H9 (cell line): ENCODE results near the gene CTNNAL1. TPM values are rescaled to one million over a fixed set of nuclear protein-coding genes. Genes with fewer than 3 reads are reported as not detected.

Source experiments
- DNase-seq: peaks from one replicate; pipeline ENCODE4 v3.0.0-alpha.2; 2017
- H2AFZ ChIP-seq: one replicate; pipeline ENCODE4 v1.6.1; 2013; ENCODE audit warnings: mild to moderate bottlenecking, low read length, control low read depth, moderate library complexity
- H2AK5ac ChIP-seq: 2 replicates; pipeline ENCODE4 v1.6.1; 2013; ENCODE audit warnings: low read length, control low read depth, mixed read lengths; ENCODE audit not compliant: insufficient read length
- H2BK120ac ChIP-seq: one replicate; pipeline ENCODE4 v1.6.1; 2013; ENCODE audit warnings: low read depth, mild to moderate bottlenecking, low read length, control low read depth, inconsistent platforms; ENCODE audit not compliant: poor library complexity, severe bottlenecking
- H2BK12ac ChIP-seq: 2 replicates; pipeline ENCODE4 v1.6.1; 2013; ENCODE audit warnings: low read length, control low read depth, mixed read lengths, low read depth; ENCODE audit not compliant: insufficient read length
- H2BK15ac ChIP-seq: 2 replicates; pipeline ENCODE4 v1.6.1; 2013; ENCODE audit warnings: low read depth, low read length, control low read depth
- H2BK20ac ChIP-seq: one replicate; pipeline ENCODE4 v1.6.1; 2013; ENCODE audit warnings: low read depth, mild to moderate bottlenecking, low read length, control low read depth, inconsistent platforms; ENCODE audit not compliant: poor library complexity, severe bottlenecking
- H2BK5ac ChIP-seq: 2 replicates; pipeline ENCODE4 v1.6.1; 2013; ENCODE audit warnings: low read length, control low read depth, mixed read lengths; ENCODE audit not compliant: insufficient read length
- H3K14ac ChIP-seq: 2 replicates; pipeline ENCODE4 v1.6.1; 2013; ENCODE audit warnings: low read length, control low read depth; ENCODE audit not compliant: insufficient read depth
- H3K18ac ChIP-seq: 2 replicates; pipeline ENCODE4 v1.6.1; 2013; ENCODE audit warnings: low read depth, mild to moderate bottlenecking, mixed read lengths, low read length, control low read depth; ENCODE audit not compliant: insufficient read length
- H3K23ac ChIP-seq: 2 replicates; pipeline ENCODE4 v1.6.1; 2013; ENCODE audit warnings: low read length, control low read depth, mixed read lengths, low read depth; ENCODE audit not compliant: insufficient read length
- H3K23me2 ChIP-seq: 2 replicates; pipeline ENCODE4 v1.6.1; 2013; ENCODE audit warnings: low read depth, mild to moderate bottlenecking, mixed read lengths, low read length, control low read depth; ENCODE audit not compliant: insufficient read length, poor library complexity, severe bottlenecking
- H3K27ac ChIP-seq: 2 replicates; pipeline ENCODE4 v1.5.1; 2013; ENCODE audit warnings: low read length, control low read depth, mixed read lengths, low read depth; ENCODE audit not compliant: insufficient read length
- H3K27me3 ChIP-seq: 2 replicates; pipeline ENCODE4 v1.6.1; 2013; ENCODE audit warnings: low read length, control low read depth, inconsistent platforms; ENCODE audit not compliant: insufficient read depth
- H3K4ac ChIP-seq: 2 replicates; pipeline ENCODE4 v1.6.1; 2013; ENCODE audit warnings: low read depth, mild to moderate bottlenecking, control low read depth, inconsistent platforms, low read length, moderate library complexity
- H3K4me1 ChIP-seq: 2 replicates; pipeline ENCODE4 v1.6.1; 2013; ENCODE audit warnings: low read length, control low read depth, inconsistent platforms; ENCODE audit not compliant: insufficient read depth
- H3K4me2 ChIP-seq: 2 replicates; pipeline ENCODE4 v1.6.1; 2013; ENCODE audit warnings: low read length, control low read depth, mixed read lengths; ENCODE audit not compliant: insufficient read length, insufficient read depth
- H3K56ac ChIP-seq: 2 replicates; pipeline ENCODE4 v1.6.1; 2013; ENCODE audit warnings: low read depth, mild to moderate bottlenecking, mixed read lengths, low read length, control low read depth; ENCODE audit not compliant: insufficient read length
- H3K79me1 ChIP-seq: 2 replicates; pipeline ENCODE4 v1.6.1; 2013; ENCODE audit warnings: low read depth, mild to moderate bottlenecking, moderate library complexity, low read length, control low read depth, inconsistent platforms; ENCODE audit not compliant: insufficient read depth, poor library complexity, severe bottlenecking
- H3K79me2 ChIP-seq: 2 replicates; pipeline ENCODE4 v1.6.1; 2013; ENCODE audit warnings: low read length, control low read depth, inconsistent platforms; ENCODE audit not compliant: insufficient read depth
- H3K9ac ChIP-seq: 2 replicates; pipeline ENCODE4 v1.6.1; 2013; ENCODE audit warnings: low read length, control low read depth, mixed read lengths; ENCODE audit not compliant: insufficient read length; ENCODE audit errors: extremely low read depth
- H3K9me3 ChIP-seq: one replicate; pipeline ENCODE4 v1.6.1; 2013; ENCODE audit warnings: low read depth, low read length, inconsistent platforms; ENCODE audit not compliant: control insufficient read depth
- H3T11ph ChIP-seq: one replicate; pipeline ENCODE4 v1.6.1; 2013; ENCODE audit warnings: mild to moderate bottlenecking, low read length, control low read depth, inconsistent platforms
- H4K20me1 ChIP-seq: one replicate; pipeline ENCODE4 v1.6.1; 2013; ENCODE audit not compliant: control insufficient read depth, insufficient read length, insufficient read depth
- H4K5ac ChIP-seq: 2 replicates; pipeline ENCODE4 v1.6.1; 2013; ENCODE audit warnings: low read depth, mild to moderate bottlenecking, mixed read lengths, low read length, control low read depth; ENCODE audit not compliant: insufficient read length
- H4K8ac ChIP-seq: replicated peaks from 2 replicates; pipeline ENCODE4 v1.6.1; 2013; ENCODE audit warnings: low read length, control low read depth, mixed read lengths, low read depth; ENCODE audit not compliant: insufficient read length
- H4K91ac ChIP-seq: 2 replicates; pipeline ENCODE4 v1.6.1; 2013; ENCODE audit warnings: low read depth, mild to moderate bottlenecking, moderate library complexity, mixed read lengths, low read length, control low read depth; ENCODE audit not compliant: insufficient read length
- H3K27ac Mint-ChIP-seq, 3 experiments: 2 replicates in 2 of 3; 3 replicates in 1 of 3; pipeline ENCODE4 v1.8.0; 2020 to 2021; ENCODE audit warnings: mixed read lengths in 3 of 3, mild to moderate bottlenecking in 1 of 3, moderate library complexity in 1 of 3
- H3K27me3 Mint-ChIP-seq: 2 replicates; pipeline ENCODE4 v1.8.0; 2021; ENCODE audit warnings: low read depth, mild to moderate bottlenecking, moderate library complexity, mixed read lengths
- H3K36me3 Mint-ChIP-seq, 3 experiments: 2 replicates in 2 of 3; 3 replicates in 1 of 3; pipeline ENCODE4 v1.8.0; 2020 to 2021; ENCODE audit warnings: low read depth in 3 of 3, mixed read lengths in 3 of 3; ENCODE audit not compliant: insufficient read depth in 1 of 3
- H3K4me1 Mint-ChIP-seq, 2 experiments: 2 replicates each; pipeline ENCODE4 v1.8.0; 2020; ENCODE audit warnings: mixed read lengths in 2 of 2
- H3K4me3 Mint-ChIP-seq, 2 experiments: 2 replicates in 1 of 2; 3 replicates in 1 of 2; pipeline ENCODE4 v1.8.0; 2020 to 2021; ENCODE audit warnings: mild to moderate bottlenecking in 2 of 2, mixed read lengths in 2 of 2, moderate library complexity in 1 of 2
- H3K9me3 Mint-ChIP-seq, 2 experiments: 2 replicates in 1 of 2; 3 replicates in 1 of 2; pipeline ENCODE4 v1.8.0; 2020; ENCODE audit warnings: mild to moderate bottlenecking in 2 of 2, mixed read lengths in 2 of 2, moderate library complexity in 1 of 2
- CTCF ChIP-seq: fragments of 200-600 bp; sonication (generic); conservative IDR thresholded peaks from 3 replicates; pipeline ENCODE4 v1.8.0; 2021; ENCODE audit warnings: antibody characterized with exemption, mild to moderate bottlenecking
- WGBS: extraction: QIAGEN DNeasy Blood & Tissue Kit; methylation state at CpG from one replicate; pipeline ENCODE4 v1.1.7; 2013; ENCODE audit warnings: missing lambda C conversion rate, low lambda C conversion rate, mixed read lengths; ENCODE audit not compliant: insufficient read length; ENCODE audit errors: extremely low coverage; 5-methylcytosine and 5-hydroxymethylcytosine counted together
- total RNA-seq: library from RNA; stranded (reverse); gene quantifications from 2 replicates; pipeline ENCODE4 v1.2.1, GENCODE V29; 2021

Gene CTNNAL1
- total RNA-seq, 1 experiment from 2014 or later = 52.9 TPM

GRCh38 chr9:109031241-109031640 lies 17.9 kb upstream of the CTNNAL1 start:
- no peaks in the 10 kb centered on the region for H3K23me2 ChIP-seq
- H3K9me3 Mint-ChIP-seq = no peaks in the 10 kb centered on the region
- H3K27ac Mint-ChIP-seq = no peak overlapping the region
- H3K4ac ChIP-seq = no peak overlapping the region
- H2BK5ac ChIP-seq = no peak overlapping the region
- no peak overlapping the region for H3K23ac ChIP-seq
- no peak overlapping the region for H3K9ac ChIP-seq
- H3K4me1 Mint-ChIP-seq = peaks cover 0 to 3% of the 10 kb centered on the region in 2 experiments; a peak in 2 of 4 replicates
- H4K5ac ChIP-seq = no peak overlapping the region
- no peak overlapping the region for H3K18ac ChIP-seq
- no peaks in the 10 kb centered on the region for H4K20me1 ChIP-seq
- no peak overlapping the region for H4K8ac ChIP-seq
- no peak overlapping the region for H3K4me2 ChIP-seq
- no peak overlapping the region for H3K4me3 Mint-ChIP-seq
- H3K79me1 ChIP-seq = no peaks in the 10 kb centered on the region
- no peaks in the 10 kb centered on the region for H3K9me3 ChIP-seq
- no peaks in the 10 kb centered on the region for H3K27me3 Mint-ChIP-seq
- H4K91ac ChIP-seq = no peak overlapping the region
- no peak overlapping the region for H2AFZ ChIP-seq
- H3K14ac ChIP-seq = no peak overlapping the region
- no peak overlapping the region for H3K56ac ChIP-seq
- no peaks in the 10 kb centered on the region for H3K27me3 ChIP-seq
- no peak overlapping the region for H2BK12ac ChIP-seq
- no peak overlapping the region for H2AK5ac ChIP-seq
- peaks cover 15 to 38% (median 35%) of the 10 kb centered on the region in 3 experiments; a peak in 6 of 7 replicates for H3K36me3 Mint-ChIP-seq
- H3T11ph ChIP-seq = no peak overlapping the region
- H2BK15ac ChIP-seq = no peak overlapping the region
- no peaks in the 10 kb centered on the region for H3K4me1 ChIP-seq
- no peak overlapping the region for H3K27ac ChIP-seq
- no peak for TF ChIP-seq CTCF
- H2BK20ac ChIP-seq = no peak overlapping the region
- no peak overlapping the region for H2BK120ac ChIP-seq
- no peaks in the 10 kb centered on the region for H3K79me2 ChIP-seq
- no CpG with 5 or more reads among the region's 3 CpGs for WGBS
- DNase-seq = no peak
